HG02884 (cell line): ENCODE data around the gene SF3A1.
"Not testable (repeated sequence)": the region's sequence is repeated elsewhere in the genome, so short reads cannot be mapped to it uniquely, and the experiment has no call there.

ENCODE experiments used
- ATAC-seq: cut with Tn5 transposase; IDR thresholded peaks from one replicate; pipeline ENCODE4 v1.9.1; 2021; ENCODE audit warnings: mild to moderate bottlenecking, moderate library complexity; ENCODE audit not compliant: unreplicated experiment

Gene SF3A1

GRCh38 chr22:30356449-30357235 is at the start of gene SF3A1, which contains the start of gene CCDC157:
Gene SF3A1, minus strand, starts transcription at chr22:30356894. Its CDS starts 102 bp downstream, at chr22:30356792.
Gene CCDC157, plus strand, starts transcription at chr22:30357007. Its CDS starts 8,994 bp downstream, at chr22:30366001.
- peak; percentile 92 for ATAC-seq

- ATAC-seq, result no peak
Observed at GRCh38 chr22:30406400-30406799, 49.7 kb upstream of the SF3A1 start.

GRCh38 chr22:30405731-30406130 is 49.0 kb upstream of the SF3A1 start:
- no peak for ATAC-seq

- no peak for ATAC-seq
Observed at GRCh38 chr22:30404307-30404706, 47.6 kb upstream of the SF3A1 start.

- not testable (repeated sequence) for ATAC-seq
Observed at GRCh38 chr22:30402766-30403104, 46.0 kb upstream of the SF3A1 start.

- no peak for ATAC-seq
Observed at GRCh38 chr22:30402028-30402765, 45.5 kb upstream of the SF3A1 start.

GRCh38 chr22:30401024-30401423 is 44.3 kb upstream of the SF3A1 start:
- not testable (repeated sequence) for ATAC-seq

- no peak for ATAC-seq
Observed at GRCh38 chr22:30400159-30400558, 43.5 kb upstream of the SF3A1 start.

GRCh38 chr22:30399718-30400117 is 43.0 kb upstream of the SF3A1 start:
- ATAC-seq, result no peak

- ATAC-seq, result no peak
Observed at GRCh38 chr22:30398685-30399680, 42.3 kb upstream of the SF3A1 start.

GRCh38 chr22:30397656-30398635 is 41.3 kb upstream of the SF3A1 start:
- ATAC-seq, result no peak

- no peak for ATAC-seq
Observed at GRCh38 chr22:30396871-30397655, 40.4 kb upstream of the SF3A1 start, which contains the start of gene SEC14L2. Gene SEC14L2, plus strand, starts transcription at chr22:30397018. Its CDS starts 99 bp downstream, at chr22:30397117.

- no peak for ATAC-seq
Observed at GRCh38 chr22:30393885-30394284, 37.2 kb upstream of the SF3A1 start.

GRCh38 chr22:30393322-30393680 is 36.6 kb upstream of the SF3A1 start:
- no peak for ATAC-seq

GRCh38 chr22:30392661-30393321 is 36.1 kb upstream of the SF3A1 start:
- no peak for ATAC-seq

GRCh38 chr22:30390974-30391691 is 34.4 kb upstream of the SF3A1 start:
- ATAC-seq, result no peak

GRCh38 chr22:30386960-30387827 is 30.5 kb upstream of the SF3A1 start, which contains the start of gene RNF215:
Gene RNF215, minus strand, starts transcription at chr22:30387411. Its CDS starts 98 bp downstream, at chr22:30387313.
- peak; percentile 63 for ATAC-seq
